AG04449 (cell line): ENCODE measurements around the gene DMD.

ENCODE experiments used
- CTCF ChIA-PET: fragments of 350-600 bp; formaldehyde crosslinking; extraction: SDS; loops from one replicate; lab custom pipeline; 2021; ENCODE audit warnings: antibody characterized with exemption; lab: Yijun Ruan, JAX
- POLR2A ChIA-PET: fragments of 400-600, 350-600 bp; formaldehyde crosslinking; extraction: SDS; loops from one replicate; lab custom pipeline; 2020; ENCODE audit warnings: antibody characterized with exemption, inconsistent platforms; lab: Yijun Ruan, JAX
- DNase-seq: peaks from one replicate; pipeline ENCODE4 v3.0.0-alpha.2; 2010; ENCODE audit warnings: low read depth, low spot score
- H3K4me3 ChIP-seq: 2 replicates; pipeline ENCODE4 v1.5.1; 2011; ENCODE audit warnings: low read depth, mild to moderate bottlenecking, control low read depth, low read length
- TF ChIP-seq, protein P1 (sequence below): IDR thresholded peaks from one replicate; pipeline ENCODE4 v1.5.1; 2011; ENCODE audit warnings: mild to moderate bottlenecking, moderate library complexity, low read length, control low read depth, inconsistent platforms; ENCODE audit not compliant: insufficient read depth; ENCODE audit errors: missing control alignments

DMD gene

DNA sequence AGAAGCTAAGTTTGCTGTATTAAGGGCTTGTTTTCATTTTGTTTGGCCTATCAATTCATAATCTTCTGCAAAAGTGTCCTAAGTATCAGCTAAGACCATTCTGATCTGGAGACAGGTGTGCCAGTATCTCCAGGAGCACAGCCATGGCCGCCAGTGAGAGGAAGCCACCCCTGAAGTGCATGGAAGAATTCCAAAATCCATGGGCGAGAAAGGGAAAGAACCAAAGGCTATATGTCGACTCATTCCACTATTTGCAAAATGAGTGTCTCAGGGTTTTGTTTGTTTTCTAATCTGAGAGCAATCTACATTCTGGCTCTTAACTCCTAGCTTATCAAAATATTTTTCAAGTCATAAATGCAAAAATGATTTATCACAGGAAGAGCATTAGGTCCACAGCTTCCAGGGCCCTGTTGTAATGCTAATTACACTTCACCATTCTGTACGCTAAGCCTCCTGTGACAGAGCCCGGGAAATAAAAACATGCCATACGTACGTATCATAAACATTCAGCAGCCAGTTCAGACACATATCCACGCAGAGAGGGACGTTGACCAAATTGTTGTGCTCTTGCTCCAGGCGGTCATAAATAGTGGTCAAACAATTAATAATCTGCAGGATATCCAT lies 2002.2 kb downstream of the DMD start:
- POLR2A ChIA-PET, result no interaction called here
- no peak overlapping the region for H3K4me3 ChIP-seq
- CTCF ChIA-PET, result interaction anchor here (1.1 kb wide), 1 partner anchor 171 kb away, joined by 3 read pairs; no protein-coding TSS in a partner anchor
- peak; percentile 55 for DNase-seq
- TF ChIP-seq, protein P1, sequence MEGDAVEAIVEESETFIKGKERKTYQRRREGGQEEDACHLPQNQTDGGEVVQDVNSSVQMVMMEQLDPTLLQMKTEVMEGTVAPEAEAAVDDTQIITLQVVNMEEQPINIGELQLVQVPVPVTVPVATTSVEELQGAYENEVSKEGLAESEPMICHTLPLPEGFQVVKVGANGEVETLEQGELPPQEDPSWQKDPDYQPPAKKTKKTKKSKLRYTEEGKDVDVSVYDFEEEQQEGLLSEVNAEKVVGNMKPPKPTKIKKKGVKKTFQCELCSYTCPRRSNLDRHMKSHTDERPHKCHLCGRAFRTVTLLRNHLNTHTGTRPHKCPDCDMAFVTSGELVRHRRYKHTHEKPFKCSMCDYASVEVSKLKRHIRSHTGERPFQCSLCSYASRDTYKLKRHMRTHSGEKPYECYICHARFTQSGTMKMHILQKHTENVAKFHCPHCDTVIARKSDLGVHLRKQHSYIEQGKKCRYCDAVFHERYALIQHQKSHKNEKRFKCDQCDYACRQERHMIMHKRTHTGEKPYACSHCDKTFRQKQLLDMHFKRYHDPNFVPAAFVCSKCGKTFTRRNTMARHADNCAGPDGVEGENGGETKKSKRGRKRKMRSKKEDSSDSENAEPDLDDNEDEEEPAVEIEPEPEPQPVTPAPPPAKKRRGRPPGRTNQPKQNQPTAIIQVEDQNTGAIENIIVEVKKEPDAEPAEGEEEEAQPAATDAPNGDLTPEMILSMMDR, result no peak

DNA sequence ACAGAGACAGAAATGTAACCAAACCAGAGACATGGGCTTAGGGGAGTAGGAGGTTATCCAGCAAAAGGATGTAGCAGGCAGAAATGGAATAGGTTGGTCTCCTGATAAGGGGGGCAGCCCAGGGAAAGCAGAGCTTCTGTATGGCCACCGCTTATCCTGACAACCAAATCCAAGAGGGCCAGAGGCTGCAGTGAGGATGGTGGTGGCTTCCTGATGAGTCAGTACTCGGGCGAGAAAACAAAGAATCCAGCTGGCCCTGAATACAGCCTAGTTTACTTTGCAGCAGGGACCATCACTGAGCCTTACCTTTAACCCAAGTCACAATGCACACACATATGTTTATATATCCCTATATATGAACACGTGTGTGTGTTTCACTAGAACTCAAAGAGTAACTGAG lies 2009.8 kb downstream of the DMD start:
- ChIA-PET POLR2A (no interaction called here), CTCF (interaction anchor here (1.2 kb wide), 1 partner anchor 455 kb away, joined by 3 read pairs; no protein-coding TSS in a partner anchor)
- H3K4me3 ChIP-seq, result no peak overlapping the region
- no peak for DNase-seq
- TF ChIP-seq, protein P1, result no peak

DNA sequence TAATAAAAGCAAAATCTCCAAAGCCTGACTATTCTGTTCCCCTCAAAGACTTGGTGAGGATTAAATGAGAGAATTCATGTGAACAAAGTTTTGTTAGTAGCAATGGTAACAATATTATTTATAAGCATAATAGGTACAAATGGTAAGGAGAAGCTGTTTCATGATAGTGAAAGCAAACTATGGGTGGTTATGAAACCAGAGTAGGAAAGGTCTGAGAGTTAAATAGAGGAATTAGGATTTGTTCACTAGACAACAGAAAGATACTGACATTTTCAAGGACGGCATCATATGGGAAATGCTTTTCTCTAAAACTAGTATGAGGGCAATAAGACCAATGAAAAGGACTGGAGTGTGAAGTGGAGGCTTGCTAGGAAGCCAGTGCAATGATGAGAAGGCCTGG lies 2010.9 kb downstream of the DMD start:
- CTCF ChIA-PET, result interaction anchor here (1.2 kb wide), 1 partner anchor 456 kb away, joined by 3 read pairs; no protein-coding TSS in a partner anchor
- no peak for DNase-seq
- H3K4me3 ChIP-seq, result no peak overlapping the region
- POLR2A ChIA-PET, result no interaction called here
- TF ChIP-seq, protein P1, result no peak

DNA sequence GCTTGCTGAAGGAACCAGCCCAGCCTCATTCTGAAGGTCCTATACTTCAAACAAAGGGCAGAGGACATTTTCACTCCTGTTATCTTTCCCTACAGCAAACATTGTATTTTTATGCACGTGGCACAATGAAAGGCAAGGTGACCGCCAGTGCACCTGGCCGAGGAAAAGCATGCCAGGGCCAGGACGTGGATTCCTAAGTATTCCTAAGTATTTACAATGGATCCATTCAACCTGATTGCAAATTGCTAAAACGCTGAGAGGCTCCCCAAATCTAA lies 2011.6 kb downstream of the DMD start:
- ChIA-PET POLR2A (no interaction called here), CTCF (no interaction called here)
- DNase-seq, result no peak
- no peak overlapping the region for H3K4me3 ChIP-seq
- TF ChIP-seq, protein P1, result no peak

DNA sequence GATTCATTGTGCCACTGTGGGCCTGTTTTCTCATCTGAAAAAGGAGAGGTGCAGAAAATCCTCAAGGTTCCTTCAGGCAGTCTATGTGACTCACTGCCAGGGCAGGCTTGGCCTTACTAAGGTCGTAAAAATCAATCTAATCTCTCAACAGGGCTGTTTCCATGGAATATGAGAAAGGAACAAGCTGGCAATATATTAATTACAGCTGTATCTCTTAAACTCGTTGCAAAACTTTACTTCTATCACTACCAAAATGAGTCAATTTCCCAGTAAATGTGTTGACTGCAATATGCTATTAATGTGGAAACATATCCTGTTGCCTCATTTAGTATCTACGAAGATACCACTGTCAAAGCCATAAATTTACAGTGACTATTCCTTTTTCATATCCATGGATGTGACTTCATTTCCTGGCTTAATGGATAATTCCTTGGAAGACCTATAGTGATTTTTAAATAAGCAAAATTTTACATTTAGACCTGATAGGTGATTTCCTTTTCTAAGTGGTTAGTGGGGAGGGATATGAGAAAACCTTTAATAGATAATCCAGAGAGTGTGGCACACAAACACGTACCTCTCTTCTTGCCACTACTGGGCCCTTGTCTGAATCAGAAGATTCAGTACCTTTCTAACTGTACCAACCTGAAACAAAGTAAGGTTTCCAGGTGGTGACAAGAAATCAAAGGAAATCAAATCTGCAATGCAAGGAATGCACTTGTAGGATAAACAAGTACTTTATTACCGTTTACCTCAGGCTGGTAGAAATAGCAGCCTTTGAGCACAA lies 2012.1 kb downstream of the DMD start:
- no peak overlapping the region for H3K4me3 ChIP-seq
- ChIA-PET CTCF (no interaction called here), POLR2A (no interaction called here)
- TF ChIP-seq, protein P1, result no peak
- DNase-seq, result peak; percentile 21

DNA sequence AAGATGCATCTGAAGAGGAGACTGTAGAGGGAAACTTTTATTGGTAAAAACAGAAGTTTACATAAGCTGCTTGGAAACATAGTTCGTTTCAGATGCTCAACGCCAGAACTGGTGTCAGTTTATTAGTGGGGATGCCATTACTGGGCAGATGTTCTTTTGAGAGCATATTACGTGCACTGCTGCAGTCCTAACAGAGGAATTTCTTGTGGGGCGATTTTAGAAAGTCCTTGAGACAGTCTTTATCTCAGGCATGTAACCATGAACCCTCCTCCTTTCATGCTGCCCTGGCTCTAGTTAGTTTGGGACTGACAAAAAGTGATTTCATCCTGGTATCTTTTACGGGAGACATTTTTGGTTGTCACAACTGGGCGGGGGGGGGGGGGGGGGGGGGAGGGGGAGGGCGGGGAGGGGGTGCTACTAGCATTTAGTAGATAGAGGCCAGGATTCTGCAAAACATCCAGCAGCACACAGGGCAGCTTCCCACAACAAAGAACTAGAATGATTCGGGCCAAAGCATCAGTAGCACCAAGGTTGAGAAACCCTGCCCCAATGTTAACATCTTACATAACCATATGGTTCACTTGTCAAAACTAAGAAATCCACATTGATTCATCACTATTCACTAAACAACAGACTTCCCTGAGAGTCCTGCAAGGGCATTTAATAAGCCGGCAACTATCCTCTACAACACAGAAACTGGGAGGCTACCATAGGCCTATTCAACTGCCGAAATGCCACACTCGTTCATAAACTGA lies 2021.0 kb downstream of the DMD start:
- no peak overlapping the region for H3K4me3 ChIP-seq
- CTCF ChIA-PET, result no interaction called here
- DNase-seq, result no peak
- POLR2A ChIA-PET, result no interaction called here
- TF ChIP-seq, protein P1, result no peak
